Stimulated activated CD4-positive, alpha-beta T cell treated with anti-CD3 and anti-CD28 coated beads, Interleukin-4, amount 100 ng/mL, for 1 hour (primary cell): ENCODE measurements around the gene SLC6A9.

Experiments used
- DNase-seq: peaks from one replicate; pipeline ENCODE4 v3.0.0-alpha.2; 2020

SLC6A9 gene

GRCh38 chr1:43965316-43965715, 65.9 kb downstream of the SLC6A9 start:
- no peak for DNase-seq

DNA sequence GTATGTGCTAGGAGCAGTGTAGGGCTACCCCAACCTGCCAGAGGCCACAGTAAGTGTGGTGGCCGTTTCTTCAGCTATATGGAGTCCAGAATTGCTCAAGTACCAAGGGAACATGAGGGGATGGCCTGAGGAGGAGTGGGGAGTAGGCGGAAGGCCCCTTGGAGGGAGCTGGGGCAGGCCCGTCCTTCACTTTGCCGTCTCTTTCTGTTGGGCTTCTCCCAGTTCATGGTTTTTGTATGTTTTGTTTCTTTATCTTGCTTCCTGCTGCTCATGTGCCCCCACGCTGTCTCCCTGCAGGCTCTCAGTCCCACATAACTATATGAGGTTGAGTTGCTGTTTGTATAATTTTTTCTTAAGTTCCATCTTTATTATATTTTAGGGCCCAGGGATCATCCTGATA, 67.4 kb downstream of the SLC6A9 start:
- DNase-seq, result no peak

DNA sequence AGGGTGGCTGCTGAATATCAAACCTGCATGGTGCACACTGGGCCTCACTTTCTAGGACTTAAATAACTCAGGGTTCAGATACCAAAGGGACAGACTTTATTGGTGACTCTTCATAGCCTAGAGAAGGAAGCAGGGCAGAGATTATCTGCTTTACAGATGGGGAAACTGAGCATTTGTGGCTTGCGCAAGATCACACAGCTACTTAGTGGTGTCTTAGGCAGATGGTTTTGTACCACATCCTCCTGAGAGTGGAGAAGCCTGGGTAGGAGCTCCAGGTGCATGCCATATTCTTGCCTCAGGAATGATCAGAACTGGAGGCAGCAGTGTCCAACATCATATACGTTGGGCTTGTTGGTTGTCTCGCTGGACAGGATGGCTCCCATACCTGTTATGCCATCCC, 68.3 kb downstream of the SLC6A9 start:
- DNase-seq, result no peak

- DNase-seq, result no peak
These were observed 68.9 kb downstream of the SLC6A9 start for GRCh38 chr1:43962324-43962723.

DNA sequence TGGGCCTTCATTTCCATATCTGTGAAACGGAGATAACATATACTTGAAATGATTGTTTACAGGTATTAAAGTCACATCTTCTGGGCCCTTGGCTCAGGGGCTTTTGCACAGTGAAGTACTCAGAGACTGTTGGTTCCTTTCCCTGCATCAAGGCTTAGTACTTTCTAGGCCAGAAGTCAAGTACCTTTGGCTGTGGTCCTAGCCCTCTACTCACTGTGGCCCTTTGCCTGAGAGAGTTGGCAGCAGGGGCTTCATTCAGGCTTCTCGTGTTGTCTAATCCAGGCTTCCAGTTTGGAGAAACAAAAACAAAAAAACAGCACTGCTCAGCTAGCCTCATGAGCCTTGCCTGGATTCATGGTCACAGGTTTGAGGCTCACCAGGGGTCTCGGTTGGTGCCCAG, 69.6 kb downstream of the SLC6A9 start:
- no peak for DNase-seq

- no peak for DNase-seq
These were observed 70.5 kb downstream of the SLC6A9 start for GRCh38 chr1:43960798-43961197.

- DNase-seq, result no peak
These were observed 72.7 kb downstream of the SLC6A9 start for GRCh38 chr1:43958351-43959255.

GRCh38 chr1:43957407-43958040, 73.7 kb downstream of the SLC6A9 start:
- no peak for DNase-seq

- DNase-seq, result no peak
These were observed 75.0 kb downstream of the SLC6A9 start for GRCh38 chr1:43956234-43956633.

DNA sequence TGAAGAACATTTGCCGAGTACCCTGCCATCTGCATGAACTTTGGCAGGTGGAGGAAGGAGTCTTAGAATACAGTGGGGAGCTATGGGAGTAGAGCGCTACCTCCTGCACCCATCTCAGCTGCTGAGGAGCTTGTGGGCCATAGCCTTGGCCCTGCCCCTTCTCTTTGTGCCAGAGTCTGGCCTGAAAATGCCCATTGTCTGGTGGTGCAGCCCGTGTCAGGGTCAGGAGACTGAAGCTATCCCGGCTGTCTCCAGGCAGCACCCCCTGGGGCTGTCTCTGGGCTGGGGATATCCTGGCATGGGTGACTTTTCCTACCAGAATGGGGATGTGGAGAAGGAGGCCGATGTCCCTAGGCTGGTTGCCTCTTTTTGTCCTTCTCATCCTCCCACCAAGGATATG, 77.2 kb downstream of the SLC6A9 start:
- no peak for DNase-seq

DNA sequence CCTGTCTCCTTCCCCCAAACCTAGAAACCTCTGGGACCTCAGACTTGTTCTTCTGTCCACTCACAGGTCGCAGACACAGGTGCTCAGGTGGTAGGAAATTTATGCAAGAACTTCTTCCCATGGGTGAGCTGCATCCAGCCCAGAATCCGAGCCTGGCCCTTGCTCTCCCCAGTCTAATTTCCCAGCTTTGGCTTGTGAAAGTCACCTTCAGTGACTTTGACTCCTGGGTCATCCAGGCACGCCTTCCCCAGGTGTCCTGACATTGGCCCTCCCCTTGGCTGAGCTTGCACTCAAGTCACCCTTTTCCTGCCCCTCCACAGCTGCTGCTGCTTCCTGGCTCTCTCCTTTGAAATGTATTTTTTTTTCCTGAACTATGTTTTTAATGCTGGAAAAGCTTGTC, 77.9 kb downstream of the SLC6A9 start:
- no peak for DNase-seq

GRCh38 chr1:43952731-43953346, 78.4 kb downstream of the SLC6A9 start:
- no peak for DNase-seq

DNA sequence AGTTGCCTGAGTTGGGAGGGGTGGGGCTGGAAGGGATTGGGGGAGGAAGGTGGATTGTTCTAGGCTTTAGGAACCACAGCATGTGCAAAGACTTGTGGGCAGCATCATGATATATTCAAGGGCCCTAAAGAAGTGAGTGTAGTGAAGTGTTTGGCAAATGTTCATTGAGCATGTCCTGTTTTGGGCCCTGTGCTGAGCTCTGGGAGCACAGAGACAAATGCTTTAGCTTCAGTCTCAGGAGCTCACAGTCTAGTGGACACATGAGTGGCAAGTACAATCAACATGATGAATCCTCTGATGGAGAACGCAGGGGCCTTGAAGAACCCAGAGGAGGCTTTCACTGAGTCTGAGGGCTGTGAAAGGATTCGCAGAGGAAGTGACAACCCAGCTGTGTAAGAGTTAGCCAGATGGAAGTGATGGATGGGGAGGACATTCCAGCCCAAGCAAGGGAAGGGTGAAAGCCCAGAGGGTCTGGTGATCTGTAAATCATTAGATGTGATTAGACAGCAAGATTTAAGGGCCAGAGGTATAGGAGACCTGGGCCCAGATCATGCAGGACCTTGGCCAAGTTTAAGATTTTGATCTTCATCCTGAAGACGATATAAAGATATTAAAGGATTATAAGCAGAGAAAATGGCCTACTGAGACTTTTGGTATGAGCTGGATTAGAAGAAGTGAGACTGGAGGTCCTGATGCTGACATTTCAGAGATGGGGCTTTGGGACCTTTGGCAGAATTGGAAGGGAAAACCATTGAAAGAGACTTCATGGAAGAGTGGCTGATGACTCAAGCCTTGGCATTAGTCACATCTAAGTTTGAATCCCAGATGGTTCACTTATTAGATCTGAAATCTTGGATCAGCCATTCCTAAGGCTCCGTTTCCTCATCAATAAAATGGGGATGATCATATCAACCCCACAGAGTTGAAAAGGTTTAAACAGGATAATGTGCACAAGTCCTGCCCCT, 80.0 kb downstream of the SLC6A9 start:
- DNase-seq, result no peak

DNA sequence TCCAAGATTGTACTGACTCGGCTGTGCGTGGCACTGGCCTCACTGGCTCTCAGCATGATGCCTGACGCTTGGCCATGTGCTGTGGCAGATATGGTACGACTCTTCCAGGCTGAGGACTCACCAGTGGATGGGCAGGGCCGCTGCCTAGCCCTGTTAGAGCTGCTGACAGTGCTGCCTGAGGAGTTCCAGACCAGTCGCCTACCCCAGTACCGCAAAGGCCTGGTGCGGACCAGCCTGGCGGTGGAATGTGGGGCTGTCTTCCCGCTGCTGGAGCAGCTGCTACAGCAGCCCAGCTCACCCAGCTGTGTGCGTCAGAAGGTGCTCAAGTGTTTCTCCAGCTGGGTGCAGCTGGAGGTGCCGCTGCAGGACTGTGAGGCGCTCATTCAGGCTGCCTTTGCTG, 81.6 kb downstream of the SLC6A9 start:
- no peak for DNase-seq

DNA sequence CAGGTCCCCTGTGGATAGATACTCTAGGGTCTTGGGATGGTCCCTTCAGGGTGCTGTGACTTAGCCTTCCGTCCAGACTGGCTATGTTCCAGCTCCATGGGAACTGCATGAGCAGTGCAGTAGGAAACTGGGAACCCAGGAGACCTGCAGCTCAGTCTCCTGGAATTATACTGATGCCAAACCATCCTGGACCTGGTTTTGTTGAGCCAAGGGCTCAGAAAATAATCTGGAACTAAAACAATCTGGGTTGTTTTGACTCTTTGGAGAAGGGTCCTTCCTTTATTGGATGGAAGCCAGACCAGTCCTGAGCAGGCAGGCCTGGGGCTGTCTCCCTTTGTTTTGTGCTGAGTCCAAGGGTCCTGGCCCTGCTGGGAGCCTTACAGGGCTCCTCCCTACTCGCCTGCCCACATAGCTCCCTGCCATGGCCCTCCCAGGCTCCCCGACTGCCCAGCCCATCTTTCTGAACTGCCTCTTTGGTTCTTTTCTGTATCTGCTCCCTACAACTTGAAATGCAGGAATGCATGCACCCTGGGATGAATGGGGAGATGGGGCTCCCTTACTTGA, 83.3 kb downstream of the SLC6A9 start:
- DNase-seq, result no peak

DNA sequence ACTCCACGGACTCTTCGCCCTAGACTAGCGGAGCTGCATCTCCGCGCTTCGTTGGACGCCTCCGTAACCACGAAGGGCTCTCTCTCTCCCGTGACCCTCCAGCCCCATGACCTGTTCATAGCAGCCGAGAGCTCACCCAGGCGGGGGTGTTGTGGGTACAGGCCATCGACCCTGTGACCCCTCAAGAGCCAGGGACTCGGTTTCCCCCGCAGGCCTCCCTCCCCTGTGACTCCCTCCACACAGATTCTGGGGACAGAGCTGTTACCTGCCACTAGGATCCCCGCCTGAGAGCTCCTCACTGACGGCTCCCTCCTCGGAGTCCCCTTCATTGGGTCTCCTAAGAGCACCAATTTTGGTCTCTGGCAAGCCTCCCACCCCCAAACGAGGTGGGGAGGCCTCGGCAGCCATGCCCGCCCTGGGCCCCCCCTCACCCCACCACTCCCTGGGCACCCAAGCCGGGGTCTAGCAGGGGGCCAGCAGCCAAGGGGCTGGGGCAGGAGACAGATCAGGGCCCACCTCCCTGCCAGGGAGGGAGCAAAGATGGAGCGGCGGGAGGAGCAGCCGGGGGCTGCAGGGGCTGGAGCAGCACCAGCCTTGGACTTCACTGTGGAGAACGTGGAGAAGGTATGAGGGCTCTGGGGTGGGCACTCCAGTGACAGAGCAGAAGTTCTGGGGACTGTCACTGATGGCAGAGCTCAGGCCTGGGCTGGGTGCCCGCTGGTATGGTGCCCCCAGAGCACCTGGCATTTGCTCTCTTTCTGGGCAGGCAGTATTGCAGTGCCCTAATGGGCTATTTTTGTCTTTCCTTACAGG, 84.0 kb downstream of the SLC6A9 start:
- no peak for DNase-seq
